GM12892 (cell line): Measurements from ENCODE around the gene CFAP119.

Source experiments
- POLR2A ChIP-seq: IDR thresholded peaks from 2 replicates; pipeline ENCODE4 v1.6.1; 2011; ENCODE audit warnings: low read depth, low read length, control low read depth
- POLR2AphosphoS5 ChIP-seq: IDR thresholded peaks from 2 replicates; pipeline ENCODE4 v1.6.1; 2011; ENCODE audit warnings: low read depth, low read length, control low read depth

- TF ChIP-seq POLR2AphosphoS5: no peak
- TF ChIP-seq POLR2A: no peak; the same call in 1 of the 2 replicates
Measured at GRCh38 chr16:30738984-30739951, 22.6 kb downstream of the CFAP119 start.
